ENCODE measurements around the gene SERINC5.
"Not testable (repeated sequence)": the region's sequence is repeated elsewhere in the genome, so short reads cannot be mapped to it uniquely, and the experiment has no call there.

Gene SERINC5

DNA sequence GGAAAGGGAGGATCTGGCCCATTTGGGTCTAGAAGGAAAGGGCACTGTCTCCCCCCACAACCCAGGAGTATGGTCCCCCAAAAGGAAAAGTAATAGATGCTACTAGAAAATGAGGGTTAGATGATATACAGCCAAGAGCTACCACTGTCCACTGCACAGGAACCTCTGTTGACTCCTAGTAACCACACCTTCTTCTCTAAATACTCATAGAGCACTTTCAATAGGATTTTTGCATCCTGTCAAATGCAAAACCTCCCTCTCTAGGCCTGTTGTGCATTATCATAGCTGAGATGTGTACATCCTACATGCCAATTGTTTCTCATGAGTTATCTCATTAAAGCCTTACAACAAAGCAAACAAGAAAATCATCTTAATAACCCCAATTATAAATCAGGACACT is 153.9 kb downstream of the SERINC5 start:
- H3K56ac ChIP-seq (ENCODE audit: low read length), result no peak overlapping the region
- no peak overlapping the region for H3K27ac ChIP-seq (ENCODE audit: low read depth, low read length)
- no peak overlapping the region for H2BK15ac ChIP-seq (replicated peaks; ENCODE audit: low read depth)
- no peak overlapping the region for H3K9ac ChIP-seq (ENCODE audit: low read length)
- no peak overlapping the region for H3K23ac ChIP-seq (ENCODE audit: low read length)
- H3K79me2 ChIP-seq (ENCODE audit: control insufficient read depth, insufficient read depth, low read length), result no peaks in the 10 kb centered on the region
- no peak overlapping the region for H2AK5ac ChIP-seq (ENCODE audit: low read length)
- H3K4me2 ChIP-seq (ENCODE audit: low read length), result no peak overlapping the region
- no peak for DNase-seq
- no peaks in the 10 kb centered on the region for H3K79me1 ChIP-seq (ENCODE audit: low read length)
- peaks cover 4% of the 10 kb centered on the region for H3K4me1 ChIP-seq (ENCODE audit: control insufficient read depth, low read depth, low read length)
- H3K27me3 ChIP-seq (ENCODE audit: insufficient read depth, low read length, poor library complexity), result no peaks in the 10 kb centered on the region
- H2BK5ac ChIP-seq (ENCODE audit: low read length), result no peak overlapping the region
- no peak overlapping the region for H3K4ac ChIP-seq (ENCODE audit: low read depth, low read length)
- no peak overlapping the region for H4K5ac ChIP-seq (ENCODE audit: low read length)
- no peak overlapping the region for H2BK120ac ChIP-seq (ENCODE audit: low read depth, low read length)
- H3K4me3 ChIP-seq (ENCODE audit: low read length), result no peak overlapping the region
- H3K18ac ChIP-seq (ENCODE audit: low read length), result no peak overlapping the region
- no peaks in the 10 kb centered on the region for H3K36me3 ChIP-seq (ENCODE audit: control insufficient read depth, insufficient read depth, low read length)
- H4K8ac ChIP-seq (ENCODE audit: low read depth, low read length), result no peak overlapping the region

DNA sequence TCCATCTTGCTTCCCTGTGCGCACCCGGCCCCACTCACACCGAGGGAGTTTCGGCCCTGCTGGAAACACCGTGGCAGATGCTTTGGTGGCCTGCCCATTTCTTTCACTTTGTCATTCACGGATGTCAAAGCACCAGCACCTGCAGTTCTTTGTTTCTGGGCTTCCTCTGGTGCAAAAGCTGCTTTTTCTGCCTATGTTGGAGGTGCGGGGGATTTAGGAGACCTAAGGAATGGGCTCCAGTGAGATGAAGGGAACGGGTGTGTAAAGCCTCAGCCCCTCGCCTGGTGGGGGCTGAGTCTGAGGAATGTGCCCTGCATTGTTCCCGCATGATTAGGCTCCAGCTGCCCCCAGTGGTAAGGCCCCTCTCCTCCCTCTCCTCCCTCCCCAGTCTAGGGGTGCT is 158.4 kb downstream of the SERINC5 start:
- Histone ChIP-seq H3K27ac (ENCODE audit: low read depth, low read length) (peak overlapping the region; percentile 6), H3K4me3 (ENCODE audit: low read length) (no peak overlapping the region), H3K79me2 (ENCODE audit: control insufficient read depth, insufficient read depth, low read length) (no peaks in the 10 kb centered on the region), H2BK120ac (ENCODE audit: low read depth, low read length) (peak overlapping the region; percentile 32), H3K9ac (ENCODE audit: low read length) (no peak overlapping the region), H4K8ac (ENCODE audit: low read depth, low read length) (no peak overlapping the region), H3K36me3 (ENCODE audit: control insufficient read depth, insufficient read depth, low read length) (no peaks in the 10 kb centered on the region), H2BK15ac (replicated peaks; ENCODE audit: low read depth) (no peak overlapping the region), H3K56ac (ENCODE audit: low read length) (peak overlapping the region; percentile 61), H3K18ac (ENCODE audit: low read length) (peak overlapping the region; percentile 25), H2BK5ac (ENCODE audit: low read length) (no peak overlapping the region), H3K4ac (ENCODE audit: low read depth, low read length) (peak overlapping the region; percentile 82), H3K23ac (ENCODE audit: low read length) (no peak overlapping the region), H3K27me3 (ENCODE audit: insufficient read depth, low read length, poor library complexity) (no peaks in the 10 kb centered on the region), H3K4me2 (ENCODE audit: low read length) (no peak overlapping the region), H2AK5ac (ENCODE audit: low read length) (peak overlapping the region; percentile 39), H4K5ac (ENCODE audit: low read length) (no peak overlapping the region), H3K79me1 (ENCODE audit: low read length) (no peaks in the 10 kb centered on the region), H3K4me1 (ENCODE audit: control insufficient read depth, low read depth, low read length) (peaks cover 4% of the 10 kb centered on the region)
- WGBS (ENCODE audit: extremely low coverage, insufficient coverage, low lambda C conversion rate), result no CpG with 5 or more reads among the region's 10 CpGs
- DNase-seq, result peak; percentile 62

DNA sequence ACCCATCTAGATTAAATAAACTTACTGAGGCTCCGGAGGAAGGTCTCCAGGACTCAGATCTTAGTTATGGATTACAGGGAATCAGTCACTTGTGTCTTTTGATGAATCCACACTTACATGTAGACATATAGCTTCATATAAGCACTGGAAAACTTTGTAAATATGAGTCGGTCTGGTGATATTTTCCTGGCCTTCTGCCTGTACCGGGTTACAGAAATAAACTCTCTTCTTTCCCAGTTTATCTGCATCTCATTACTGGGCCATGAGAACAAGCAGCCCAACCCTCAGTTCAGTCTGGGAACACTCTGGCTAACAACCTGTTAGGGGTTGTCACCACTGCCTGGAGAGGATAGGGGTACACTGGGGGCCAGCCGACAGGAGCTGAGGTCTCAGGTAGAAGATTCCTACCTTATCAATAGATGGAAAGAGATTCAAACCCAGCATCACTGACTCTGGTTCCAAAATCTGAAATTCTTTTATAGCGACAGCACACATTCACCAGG is 161.6 kb downstream of the SERINC5 start:
- Histone ChIP-seq H3K79me2 (ENCODE audit: control insufficient read depth, insufficient read depth, low read length) (no peaks in the 10 kb centered on the region), H3K23ac (ENCODE audit: low read length) (no peak overlapping the region), H2BK120ac (ENCODE audit: low read depth, low read length) (peak overlapping the region; percentile 74), H3K4me1 (ENCODE audit: control insufficient read depth, low read depth, low read length) (peaks cover 4% of the 10 kb centered on the region), H2AK5ac (ENCODE audit: low read length) (no peak overlapping the region), H3K9ac (ENCODE audit: low read length) (no peak overlapping the region), H2BK5ac (ENCODE audit: low read length) (peak overlapping the region; percentile 27), H3K27ac (ENCODE audit: low read depth, low read length) (peak overlapping the region; percentile 80), H3K56ac (ENCODE audit: low read length) (peak overlapping the region; percentile 44), H3K4ac (ENCODE audit: low read depth, low read length) (peak overlapping the region; percentile 48), H3K36me3 (ENCODE audit: control insufficient read depth, insufficient read depth, low read length) (no peaks in the 10 kb centered on the region), H2BK15ac (replicated peaks; ENCODE audit: low read depth) (no peak overlapping the region), H4K8ac (ENCODE audit: low read depth, low read length) (no peak overlapping the region), H3K79me1 (ENCODE audit: low read length) (no peaks in the 10 kb centered on the region), H3K4me2 (ENCODE audit: low read length) (no peak overlapping the region), H3K4me3 (ENCODE audit: low read length) (no peak overlapping the region), H4K5ac (ENCODE audit: low read length) (no peak overlapping the region), H3K18ac (ENCODE audit: low read length) (peak overlapping the region; percentile 46), H3K27me3 (ENCODE audit: insufficient read depth, low read length, poor library complexity) (no peaks in the 10 kb centered on the region)
- peak; percentile 57 for DNase-seq
- no CpG with 5 or more reads among the region's 5 CpGs for WGBS (ENCODE audit: extremely low coverage, insufficient coverage, low lambda C conversion rate)

DNA sequence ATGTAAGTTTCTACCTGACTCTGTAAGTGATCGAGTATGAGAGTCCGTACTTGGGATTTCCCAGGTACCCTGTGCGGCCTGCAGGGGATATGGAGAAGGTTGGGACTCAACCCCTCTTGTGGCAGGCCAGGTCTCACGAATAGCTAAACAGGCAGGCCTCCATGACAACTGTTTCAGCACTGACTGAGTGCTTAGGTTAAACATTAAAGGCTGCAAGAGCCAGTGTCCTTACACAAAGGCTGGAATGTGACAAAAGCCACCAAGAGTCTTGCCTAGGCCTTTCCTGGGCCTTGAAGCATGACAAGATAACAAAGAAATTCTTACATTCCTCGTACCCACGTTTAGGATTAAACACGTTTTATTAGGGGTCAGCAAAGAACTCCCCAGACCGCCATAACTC is 162.1 kb downstream of the SERINC5 start:
- Histone ChIP-seq H2BK120ac (ENCODE audit: low read depth, low read length) (peak overlapping the region; percentile 49), H3K4me2 (ENCODE audit: low read length) (no peak overlapping the region), H3K4ac (ENCODE audit: low read depth, low read length) (peak overlapping the region; percentile 75), H3K27me3 (ENCODE audit: insufficient read depth, low read length, poor library complexity) (no peaks in the 10 kb centered on the region), H3K23ac (ENCODE audit: low read length) (no peak overlapping the region), H3K4me1 (ENCODE audit: control insufficient read depth, low read depth, low read length) (peaks cover 4% of the 10 kb centered on the region), H3K9ac (ENCODE audit: low read length) (no peak overlapping the region), H2BK5ac (ENCODE audit: low read length) (peak overlapping the region; percentile 57), H2BK15ac (replicated peaks; ENCODE audit: low read depth) (no peak overlapping the region), H2AK5ac (ENCODE audit: low read length) (no peak overlapping the region), H3K79me1 (ENCODE audit: low read length) (no peaks in the 10 kb centered on the region), H3K36me3 (ENCODE audit: control insufficient read depth, insufficient read depth, low read length) (no peaks in the 10 kb centered on the region), H3K79me2 (ENCODE audit: control insufficient read depth, insufficient read depth, low read length) (no peaks in the 10 kb centered on the region), H3K18ac (ENCODE audit: low read length) (peak overlapping the region; percentile 20), H4K5ac (ENCODE audit: low read length) (no peak overlapping the region), H3K27ac (ENCODE audit: low read depth, low read length) (peak overlapping the region; percentile 36), H3K4me3 (ENCODE audit: low read length) (no peak overlapping the region), H4K8ac (ENCODE audit: low read depth, low read length) (no peak overlapping the region), H3K56ac (ENCODE audit: low read length) (peak overlapping the region; percentile 45)
- WGBS (ENCODE audit: extremely low coverage, insufficient coverage, low lambda C conversion rate), result no CpG with 5 or more reads among the region's 8 CpGs
- DNase-seq, result peak; percentile 95

DNA sequence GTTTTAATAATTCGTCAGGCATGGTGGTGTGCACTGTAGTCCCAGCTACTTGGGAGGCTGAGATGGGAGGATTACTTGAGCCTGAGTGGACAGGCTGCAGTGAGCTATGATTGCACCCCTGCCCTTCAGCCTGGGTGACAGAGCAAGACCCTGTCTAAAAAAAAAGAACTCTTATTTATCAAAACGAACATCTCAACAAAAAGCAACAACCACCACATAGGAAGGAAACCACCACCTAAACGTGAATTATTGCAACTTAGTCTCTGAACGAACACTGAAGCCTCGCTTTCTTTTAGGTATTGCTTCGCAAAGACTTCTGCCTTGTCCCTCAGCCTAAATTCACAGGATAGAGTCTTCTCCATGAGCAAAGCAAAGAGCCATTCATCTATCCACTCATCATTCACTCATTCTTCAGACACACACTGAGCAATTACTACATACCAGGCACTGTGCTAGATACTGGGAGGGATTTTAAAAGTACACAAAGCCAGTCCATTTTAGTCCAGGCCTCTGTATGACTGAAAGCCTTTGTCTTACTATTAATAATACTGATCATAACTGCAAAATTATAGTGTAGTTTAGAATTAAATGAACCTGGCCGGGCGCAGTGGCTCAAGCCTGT is 163.3 kb downstream of the SERINC5 start:
- no peak for DNase-seq
- no peak overlapping the region for H3K4me3 ChIP-seq (ENCODE audit: low read length)
- H3K27me3 ChIP-seq (ENCODE audit: insufficient read depth, low read length, poor library complexity), result no peaks in the 10 kb centered on the region
- no peak overlapping the region for H2AK5ac ChIP-seq (ENCODE audit: low read length)
- H3K56ac ChIP-seq (ENCODE audit: low read length), result no peak overlapping the region
- no peak overlapping the region for H2BK15ac ChIP-seq (replicated peaks; ENCODE audit: low read depth)
- no peak overlapping the region for H3K4me2 ChIP-seq (ENCODE audit: low read length)
- no peaks in the 10 kb centered on the region for H3K36me3 ChIP-seq (ENCODE audit: control insufficient read depth, insufficient read depth, low read length)
- no peak overlapping the region for H3K23ac ChIP-seq (ENCODE audit: low read length)
- no CpG with 5 or more reads among the region's 8 CpGs for WGBS (ENCODE audit: extremely low coverage, insufficient coverage, low lambda C conversion rate)
- H2BK5ac ChIP-seq (ENCODE audit: low read length), result no peak overlapping the region
- H3K4ac ChIP-seq (ENCODE audit: low read depth, low read length), result peak overlapping the region; percentile 75
- no peak overlapping the region for H3K27ac ChIP-seq (ENCODE audit: low read depth, low read length)
- H2BK120ac ChIP-seq (ENCODE audit: low read depth, low read length), result peak overlapping the region; percentile 3
- no peak overlapping the region for H3K9ac ChIP-seq (ENCODE audit: low read length)
- no peak overlapping the region for H4K5ac ChIP-seq (ENCODE audit: low read length)
- no peaks in the 10 kb centered on the region for H3K79me2 ChIP-seq (ENCODE audit: control insufficient read depth, insufficient read depth, low read length)
- peak overlapping the region; percentile 2 for H3K18ac ChIP-seq (ENCODE audit: low read length)
- H4K8ac ChIP-seq (ENCODE audit: low read depth, low read length), result no peak overlapping the region
- peaks cover 2% of the 10 kb centered on the region for H3K4me1 ChIP-seq (ENCODE audit: control insufficient read depth, low read depth, low read length)
- H3K79me1 ChIP-seq (ENCODE audit: low read length), result no peaks in the 10 kb centered on the region

DNA sequence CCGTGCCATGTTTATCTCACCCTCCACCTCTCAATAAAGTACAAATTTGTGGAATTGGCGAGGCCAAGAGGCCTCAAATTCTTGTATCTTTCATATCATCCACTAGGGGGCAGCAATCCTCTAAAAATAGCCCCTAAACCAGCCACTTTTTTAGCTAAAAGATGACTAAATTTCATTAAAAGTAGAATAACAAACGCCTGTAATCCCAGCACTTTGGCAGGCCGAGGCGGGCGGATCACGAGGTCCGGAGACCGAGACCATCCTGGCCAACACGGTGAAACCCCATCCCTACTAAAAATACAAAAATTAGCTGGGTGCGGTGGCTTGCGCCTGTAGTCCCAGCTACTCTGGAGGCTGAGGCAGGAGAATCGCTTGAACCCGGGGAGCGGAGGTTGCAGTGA is 164.1 kb downstream of the SERINC5 start:
- WGBS (ENCODE audit: extremely low coverage, insufficient coverage, low lambda C conversion rate), result no CpG with 5 or more reads among the region's 15 CpGs
- peak; percentile 68 for DNase-seq

More for the DNA sequence above, 164.1 kb downstream of the SERINC5 start:
- not testable (repeated sequence) for H3K23ac ChIP-seq (ENCODE audit: low read length); H3K4me3 ChIP-seq (ENCODE audit: low read length); H3K79me2 ChIP-seq (ENCODE audit: control insufficient read depth, insufficient read depth, low read length); H2BK15ac ChIP-seq (replicated peaks; ENCODE audit: low read depth); H3K56ac ChIP-seq (ENCODE audit: low read length); H3K36me3 ChIP-seq (ENCODE audit: control insufficient read depth, insufficient read depth, low read length); H4K8ac ChIP-seq (ENCODE audit: low read depth, low read length); H3K4me1 ChIP-seq (ENCODE audit: control insufficient read depth, low read depth, low read length); H2AK5ac ChIP-seq (ENCODE audit: low read length); H3K4me2 ChIP-seq (ENCODE audit: low read length); H3K79me1 ChIP-seq (ENCODE audit: low read length); H3K27ac ChIP-seq (ENCODE audit: low read depth, low read length); H2BK5ac ChIP-seq (ENCODE audit: low read length); H3K27me3 ChIP-seq (ENCODE audit: insufficient read depth, low read length, poor library complexity); H3K9ac ChIP-seq (ENCODE audit: low read length); H4K5ac ChIP-seq (ENCODE audit: low read length)
- peak overlapping the region; percentile 2 for H3K18ac ChIP-seq (ENCODE audit: low read length)
- peak overlapping the region; percentile 45 for H3K4ac ChIP-seq (ENCODE audit: low read depth, low read length)
- peak overlapping the region; percentile 3 for H2BK120ac ChIP-seq (ENCODE audit: low read depth, low read length)
